ENCODE measurements around the gene ZNF514. TPM values are rescaled to one million over a fixed set of nuclear protein-coding genes. Genes with fewer than 3 reads are reported as not detected.

Gene ZNF514
- total RNA-seq, 1 experiment from 2014 or later, result 8.5 TPM

DNA sequence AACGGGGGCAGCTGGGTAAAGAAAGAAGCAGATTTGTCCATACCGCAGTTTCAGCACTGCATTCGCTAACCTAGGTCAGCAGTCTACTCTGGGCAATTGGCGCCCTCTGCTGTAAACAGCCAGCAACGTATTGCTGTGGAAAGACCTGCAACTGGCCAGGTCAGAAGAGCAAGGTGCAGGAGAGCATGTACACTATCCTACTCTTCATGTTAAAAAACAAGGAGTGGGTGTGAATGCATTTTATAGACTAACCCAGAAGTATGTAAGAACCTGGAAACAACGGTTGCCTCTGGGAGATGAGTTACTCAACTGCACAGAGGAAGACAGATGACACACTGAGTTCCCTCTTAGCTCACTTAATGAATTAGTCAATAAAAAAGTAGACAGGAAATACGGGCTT, 44.2 kb downstream of the ZNF514 start:
- Histone ChIP-seq H3K4me1 (ENCODE audit: control insufficient read depth in 1 of 2, insufficient read depth in 2 of 2, low read length in 2 of 2) (peaks cover 0 to 15% of the 10 kb centered on the region in 2 experiments; a peak in 3 of 4 replicates), H3K36me3 (ENCODE audit: control insufficient read depth in 1 of 2, insufficient read depth in 2 of 2, low read length in 2 of 2) (peaks cover 32 to 35% of the 10 kb centered on the region in 2 experiments), H3K4me3 (replicated peaks in 1 of 2; ENCODE audit: low read depth in 1 of 2, low read length in 2 of 2) (no peak overlapping the region), H3K9ac (ENCODE audit: low read length) (no peak overlapping the region), H2AFZ (ENCODE audit: low read depth, low read length, poor library complexity, severe bottlenecking) (no peak overlapping the region), H4K20me1 (ENCODE audit: insufficient read depth) (no peaks in the 10 kb centered on the region), H3K79me2 (ENCODE audit: insufficient read depth, low read length) (peaks cover 67% of the 10 kb centered on the region), H3K9me3 (ENCODE audit: control insufficient read depth in 1 of 2, insufficient read depth in 1 of 2, low read depth in 1 of 2, low read length in 2 of 2) (no peaks in the 10 kb centered on the region), H3K4me2 (ENCODE audit: low read length) (no peak overlapping the region), H3K27ac (ENCODE audit: low read depth, low read length) (no peak overlapping the region), H3K27me3 (ENCODE audit: insufficient read depth, low read length) (no peaks in the 10 kb centered on the region), H3K9me2 (ENCODE audit: insufficient read depth) (no peaks in the 10 kb centered on the region)
- no peak for TF ChIP-seq FOSL1 (IDR thresholded peaks at IDR 0.05; ENCODE audit: low read depth)
- TF ChIP-seq EZH2 (IDR thresholded peaks at IDR 0.05), result no peak
- TF ChIP-seq TCF7L2 (IDR thresholded peaks at IDR 0.05; ENCODE audit: borderline replicate concordance, extremely low read depth, insufficient read depth, insufficient read length), result no peak
- no peak for TF ChIP-seq JUND (IDR thresholded peaks at IDR 0.05)
- no peak for TF ChIP-seq ZNF274 (IDR thresholded peaks at IDR 0.05; ENCODE audit: low read depth, low read length)
- TF ChIP-seq CTCF (IDR thresholded peaks at IDR 0.05 in 2 of 3, conservative IDR thresholded peaks at IDR 0.05 in 1 of 3; ENCODE audit: borderline replicate concordance in 1 of 3, insufficient read depth in 1 of 3, low read depth in 2 of 3, low read length in 2 of 3), result peak; percentile 75 to 87 (median 86)
- TF ChIP-seq RAD21 (IDR thresholded peaks at IDR 0.05; ENCODE audit: low read depth), result peak; percentile 81
- BruUV-seq (replicated peaks), result no TSS peak
- DNase-seq (ENCODE audit: low read depth, low spot score) (peak; percentile 45), ATAC-seq (peak; percentile 100)
- ChIA-PET POLR2A (interaction anchor here (0.6 to 1.1 kb wide), 2 partner anchors 93 to 117 kb away, joined by 3 read pairs; no protein-coding TSS in a partner anchor), RAD21 (ENCODE audit: low non-redundant PET in 1 of 2, low total read pairs in 2 of 2, uncharacterized antibody in 2 of 2, unreplicated experiment in 2 of 2) (interaction anchor here (0.8 to 1.3 kb wide), 4 partner anchors 39 to 129 kb away, joined by 4 to 7 read pairs (median 6); no protein-coding TSS in a partner anchor), CTCF (interaction anchor here (0.6 to 2.5 kb wide), 12 partner anchors 14 to 243 kb away, joined by 3 to 33 read pairs (median 4); partner anchors contain the start of gene TEKT4)
- intact Hi-C loops (cut with micrococcal nuclease), result loop anchor here (1.0 to 2.0 kb wide), 2 partner anchors 93 to 241 kb away; no protein-coding TSS in a partner anchor

DNA sequence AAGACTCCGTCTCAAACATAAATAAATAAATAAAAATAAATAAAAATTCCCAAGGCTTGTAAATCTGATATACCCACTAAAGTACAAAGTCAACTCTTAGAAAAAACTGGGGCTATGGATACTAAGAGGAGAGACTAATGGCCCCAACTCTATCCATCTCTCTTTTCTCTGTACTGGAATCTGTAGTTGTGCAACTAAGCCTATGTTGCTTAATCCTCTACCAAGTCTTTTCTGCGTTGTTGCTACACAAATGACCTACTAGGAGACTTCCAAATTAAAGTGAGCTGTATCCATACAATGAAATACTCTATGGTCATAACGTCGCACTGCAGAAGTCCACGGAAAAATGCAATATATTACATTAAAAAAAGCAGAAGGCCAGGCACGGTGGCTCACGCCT, 46.2 kb downstream of the ZNF514 start:
- 0 out of 2 replicates have a peak, but pooled peaks cover 3% of the 10 kb centered on the region for H4K20me1 ChIP-seq (ENCODE audit: insufficient read depth)
- H3K4me1 ChIP-seq (ENCODE audit: control insufficient read depth in 1 of 2, insufficient read depth in 2 of 2, low read length in 2 of 2), result no peaks in the 10 kb centered on the region
- ChIA-PET CTCF (interaction anchor here (1.5 kb wide), 1 partner anchor 91 kb away, joined by 4 read pairs; no protein-coding TSS in a partner anchor), POLR2A (no interaction called here), RAD21 (ENCODE audit: low non-redundant PET in 1 of 2, low total read pairs in 2 of 2, uncharacterized antibody in 2 of 2, unreplicated experiment in 2 of 2) (no interaction called here)
- H3K9me2 ChIP-seq (ENCODE audit: insufficient read depth), result no peaks in the 10 kb centered on the region
- peaks cover 48 to 50% of the 10 kb centered on the region in 2 experiments for H3K36me3 ChIP-seq (ENCODE audit: control insufficient read depth in 1 of 2, insufficient read depth in 2 of 2, low read length in 2 of 2)
- ATAC-seq (no peak), DNase-seq (ENCODE audit: low read depth, low spot score) (no peak)
- no peaks in the 10 kb centered on the region for H3K9me3 ChIP-seq (ENCODE audit: control insufficient read depth in 1 of 2, insufficient read depth in 1 of 2, low read depth in 1 of 2, low read length in 2 of 2)
- no peak overlapping the region for H2AFZ ChIP-seq (ENCODE audit: low read depth, low read length, poor library complexity, severe bottlenecking)
- H3K9ac ChIP-seq (ENCODE audit: low read length), result no peak overlapping the region
- H3K79me2 ChIP-seq (ENCODE audit: insufficient read depth, low read length), result peaks cover 54% of the 10 kb centered on the region
- no peak overlapping the region for H3K4me2 ChIP-seq (ENCODE audit: low read length)
- no peaks in the 10 kb centered on the region for H3K27me3 ChIP-seq (ENCODE audit: insufficient read depth, low read length)
- no TSS peak for BruUV-seq (replicated peaks)
- no peak overlapping the region for H3K4me3 ChIP-seq (replicated peaks in 1 of 2; ENCODE audit: low read depth in 1 of 2, low read length in 2 of 2)
- H3K27ac ChIP-seq (ENCODE audit: low read depth, low read length), result no peak overlapping the region
- intact Hi-C loops (cut with micrococcal nuclease), result no loop called here
- TF ChIP-seq YY1 (IDR thresholded peaks at IDR 0.05; ENCODE audit: extremely low read depth, insufficient replicate concordance, low read depth, low read length) (no peak), POLR2A (IDR thresholded peaks at IDR 0.05; ENCODE audit: borderline replicate concordance, extremely low read depth, insufficient read depth, insufficient read length) (no peak), RAD21 (IDR thresholded peaks at IDR 0.05; ENCODE audit: low read depth) (no peak), FOSL1 (IDR thresholded peaks at IDR 0.05; ENCODE audit: low read depth) (no peak), EZH2phosphoT487 (IDR thresholded peaks at IDR 0.05; ENCODE audit: borderline replicate concordance) (no peak), EGR1 (IDR thresholded peaks at IDR 0.05; ENCODE audit: low read depth) (no peak), CEBPB (IDR thresholded peaks at IDR 0.05; ENCODE audit: low read depth) (no peak), ZNF274 (IDR thresholded peaks at IDR 0.05; ENCODE audit: low read depth, low read length) (no peak), EZH2 (IDR thresholded peaks at IDR 0.05) (no peak)
- TF ChIP-seq, protein P1, sequence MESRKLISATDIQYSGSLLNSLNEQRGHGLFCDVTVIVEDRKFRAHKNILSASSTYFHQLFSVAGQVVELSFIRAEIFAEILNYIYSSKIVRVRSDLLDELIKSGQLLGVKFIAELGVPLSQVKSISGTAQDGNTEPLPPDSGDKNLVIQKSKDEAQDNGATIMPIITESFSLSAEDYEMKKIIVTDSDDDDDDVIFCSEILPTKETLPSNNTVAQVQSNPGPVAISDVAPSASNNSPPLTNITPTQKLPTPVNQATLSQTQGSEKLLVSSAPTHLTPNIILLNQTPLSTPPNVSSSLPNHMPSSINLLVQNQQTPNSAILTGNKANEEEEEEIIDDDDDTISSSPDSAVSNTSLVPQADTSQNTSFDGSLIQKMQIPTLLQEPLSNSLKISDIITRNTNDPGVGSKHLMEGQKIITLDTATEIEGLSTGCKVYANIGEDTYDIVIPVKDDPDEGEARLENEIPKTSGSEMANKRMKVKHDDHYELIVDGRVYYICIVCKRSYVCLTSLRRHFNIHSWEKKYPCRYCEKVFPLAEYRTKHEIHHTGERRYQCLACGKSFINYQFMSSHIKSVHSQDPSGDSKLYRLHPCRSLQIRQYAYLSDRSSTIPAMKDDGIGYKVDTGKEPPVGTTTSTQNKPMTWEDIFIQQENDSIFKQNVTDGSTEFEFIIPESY (IDR thresholded peaks at IDR 0.05; ENCODE audit: extremely low read depth, insufficient replicate concordance, low read length), result no peak

Measured in HCT116 (cell line).